SIG-M5 treated with dmso at 0.1 percent for 504 hours (cell line): ENCODE data around the gene NLRP3.
A peak's percentile ranks its signal among the peaks of the same experiment; 100 is the strongest.
"Not testable (repeated sequence)": the region's sequence is repeated elsewhere in the genome, so short reads cannot be mapped to it uniquely, and the experiment has no call there.

Experiments
- DNase-seq: peaks from one replicate; lab custom pipeline; 2025; ENCODE audit not compliant: unreplicated experiment; lab: John Stamatoyannopoulos, UW

The NLRP3 gene

GRCh38 chr1:247415423-247416361 lies at the start of gene NLRP3:
Gene NLRP3 (plus strand): TSS chr1:247416173. CDS start chr1:247418801, 2,628 bp downstream.
- DNase-seq: peak; percentile 97

DNA sequence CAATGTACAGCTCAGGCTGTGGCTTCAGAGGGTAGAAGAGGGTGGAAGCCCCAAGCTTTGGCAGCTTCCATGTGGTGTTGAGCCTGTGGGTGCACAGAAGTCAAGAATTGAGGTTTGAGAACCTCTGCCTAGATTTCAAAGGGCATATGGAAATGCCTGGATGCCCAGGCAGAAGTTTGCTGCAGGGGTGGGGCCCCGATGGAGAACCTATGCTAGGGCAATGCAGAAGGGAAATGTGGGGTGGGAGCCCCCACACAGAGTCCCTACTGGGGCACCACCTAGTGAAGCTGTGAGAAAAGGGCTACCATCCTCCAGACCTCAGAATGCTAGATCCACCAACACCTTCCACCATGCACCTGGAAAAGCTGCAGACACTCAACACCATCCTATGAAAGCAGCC lies 49.6 kb upstream of the NLRP3 start:
- not testable (repeated sequence) for DNase-seq

- DNase-seq: no peak
Observed at GRCh38 chr1:247366926-247367645, 48.9 kb upstream of the NLRP3 start.

DNA sequence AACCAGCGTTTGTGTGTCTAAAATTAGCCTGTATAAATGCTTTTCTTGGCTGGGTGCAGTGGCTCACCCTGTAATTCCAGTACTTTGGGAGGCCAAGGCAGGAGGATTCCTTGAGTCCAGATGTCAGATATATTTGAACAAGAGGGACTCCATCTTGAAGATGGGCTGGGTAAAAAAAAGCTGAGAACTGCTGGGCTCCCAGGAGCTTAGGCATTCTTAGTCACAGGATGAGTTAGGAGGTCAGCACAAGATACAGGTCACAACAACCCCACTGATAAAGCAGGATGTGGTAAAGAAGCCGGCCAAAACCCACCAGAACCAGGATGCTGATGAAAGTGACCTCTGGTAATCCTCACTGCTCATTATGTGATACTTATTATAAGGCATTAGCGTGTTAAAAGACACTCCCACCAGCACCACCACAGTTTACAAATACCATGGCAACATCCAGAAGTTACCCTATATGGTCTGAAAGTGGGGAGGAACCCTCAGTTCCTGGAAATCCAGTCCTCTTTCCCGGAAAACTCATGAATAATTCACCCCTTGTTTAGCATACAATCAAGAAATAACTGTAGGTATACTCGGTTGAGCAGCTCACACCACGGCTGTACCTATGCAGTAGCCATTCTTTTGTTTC lies 48.1 kb upstream of the NLRP3 start:
- no peak for DNase-seq

- DNase-seq: no peak
Observed at GRCh38 chr1:247368490-247369145, 47.4 kb upstream of the NLRP3 start.

- DNase-seq: no peak
Observed at GRCh38 chr1:247370786-247371732, 44.9 kb upstream of the NLRP3 start.

DNA sequence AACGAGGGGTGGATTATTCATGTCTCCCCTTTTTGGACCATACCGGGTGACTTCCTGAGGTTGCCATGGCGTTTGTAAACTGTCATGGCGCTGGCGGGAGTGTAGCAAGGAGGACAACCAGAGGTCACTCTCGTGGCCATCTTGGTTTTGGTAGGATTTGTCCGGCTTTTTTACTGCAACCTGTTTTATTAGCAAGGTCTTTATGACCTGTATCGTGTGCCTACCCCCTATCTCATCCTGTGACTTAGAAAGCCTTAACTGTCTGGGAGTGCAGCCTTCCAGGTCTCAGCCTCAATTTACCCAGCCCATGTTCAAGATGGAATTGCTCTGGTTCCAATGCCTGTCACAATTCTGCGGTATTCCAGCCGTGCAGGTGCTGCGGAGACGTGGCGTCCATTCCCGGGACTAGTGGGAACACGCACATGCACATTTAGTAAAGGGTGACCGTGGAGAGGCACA lies 44.1 kb upstream of the NLRP3 start:
- no peak for DNase-seq

- peak; percentile 55 for DNase-seq
Observed at GRCh38 chr1:247373721-247374141, 42.2 kb upstream of the NLRP3 start.

DNA sequence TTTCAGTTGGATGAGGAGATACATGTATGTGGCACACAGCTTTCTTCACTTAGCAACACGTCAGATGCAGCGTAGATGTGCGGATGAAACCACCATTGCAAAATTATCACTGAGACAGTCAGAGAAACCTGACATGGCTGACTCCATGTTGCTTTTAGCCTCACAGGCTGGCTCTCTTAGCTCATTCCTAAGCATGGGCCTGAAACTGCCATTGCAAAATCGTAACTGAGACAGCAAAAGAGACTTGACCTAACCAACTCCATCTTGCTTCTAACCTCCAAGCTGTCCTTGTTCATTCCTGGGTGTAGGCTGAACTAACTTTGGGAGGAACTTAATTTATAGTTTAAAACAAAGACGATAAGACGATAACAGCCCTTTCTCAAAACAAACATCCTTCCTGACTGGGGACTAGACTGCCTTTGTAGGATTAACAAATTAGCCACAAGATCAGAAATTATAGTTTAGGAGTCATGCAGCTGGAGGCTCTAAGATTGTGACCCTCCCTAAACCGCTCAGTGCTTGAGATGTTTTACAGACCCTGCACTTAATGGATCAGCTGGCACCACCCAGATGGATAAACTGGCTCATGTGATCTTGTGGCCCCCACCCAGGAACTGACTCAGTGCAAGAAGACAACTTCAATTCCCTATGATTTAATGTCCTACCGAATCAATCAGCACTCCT lies 41.2 kb upstream of the NLRP3 start:
- not testable (repeated sequence) for DNase-seq

DNA sequence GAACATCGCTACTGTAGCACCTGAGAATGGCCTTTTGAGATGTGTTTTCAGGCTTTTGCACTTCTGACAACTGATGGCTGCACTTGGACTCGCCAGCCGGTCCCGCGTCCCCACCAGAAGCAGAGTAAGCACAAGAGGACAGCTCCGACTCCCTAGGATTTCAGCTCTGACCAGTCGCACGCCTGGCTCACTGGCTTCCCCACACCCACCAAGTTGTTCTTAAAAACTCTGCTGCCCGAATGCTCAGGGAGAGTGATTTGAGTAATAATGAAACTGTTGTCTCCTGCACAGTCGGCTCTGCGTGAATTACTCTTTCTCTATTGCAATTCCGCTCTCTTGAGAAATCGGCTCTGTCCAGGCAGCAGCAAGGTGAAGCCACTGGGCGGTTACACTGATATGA lies 40.2 kb upstream of the NLRP3 start:
- no peak for DNase-seq

DNA sequence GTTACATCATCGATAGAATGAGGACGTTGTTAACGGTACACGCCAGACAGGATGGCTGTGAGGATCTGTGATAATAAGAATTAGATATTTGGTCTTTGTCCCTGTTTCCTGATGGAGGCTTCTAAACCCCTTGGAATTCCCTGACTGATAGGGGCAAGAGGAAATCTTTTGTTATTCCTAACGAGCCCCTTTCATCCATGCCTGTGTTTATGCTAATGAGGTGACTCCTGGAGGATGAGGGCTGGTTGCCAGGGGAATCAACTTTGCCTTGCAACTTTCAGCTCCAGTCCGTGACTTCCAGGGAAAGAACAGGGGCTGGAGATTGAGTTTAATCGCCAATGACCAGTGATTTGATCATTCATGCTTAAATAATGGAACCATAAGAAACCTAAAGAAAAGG lies 39.3 kb upstream of the NLRP3 start:
- no peak for DNase-seq

DNA sequence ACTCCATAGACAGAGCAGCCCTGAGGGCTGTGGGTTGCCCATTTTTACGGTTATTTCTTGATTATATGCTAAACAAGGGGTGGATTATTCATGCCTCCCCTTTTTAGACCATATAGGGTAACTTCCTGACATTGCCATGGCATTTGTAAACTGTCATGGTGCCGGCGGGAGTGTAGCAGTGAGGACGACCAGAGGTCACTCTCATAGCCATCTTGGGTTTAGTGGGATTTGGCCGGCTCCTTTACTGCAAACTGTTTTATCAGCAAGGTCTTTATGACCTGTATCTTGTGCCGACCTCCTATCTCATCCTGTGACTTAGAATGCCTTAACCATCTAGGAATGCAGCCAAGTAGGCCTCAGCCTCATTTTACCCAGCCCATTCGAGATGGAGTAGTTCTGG lies 38.3 kb upstream of the NLRP3 start:
- DNase-seq: not testable (repeated sequence)

DNA sequence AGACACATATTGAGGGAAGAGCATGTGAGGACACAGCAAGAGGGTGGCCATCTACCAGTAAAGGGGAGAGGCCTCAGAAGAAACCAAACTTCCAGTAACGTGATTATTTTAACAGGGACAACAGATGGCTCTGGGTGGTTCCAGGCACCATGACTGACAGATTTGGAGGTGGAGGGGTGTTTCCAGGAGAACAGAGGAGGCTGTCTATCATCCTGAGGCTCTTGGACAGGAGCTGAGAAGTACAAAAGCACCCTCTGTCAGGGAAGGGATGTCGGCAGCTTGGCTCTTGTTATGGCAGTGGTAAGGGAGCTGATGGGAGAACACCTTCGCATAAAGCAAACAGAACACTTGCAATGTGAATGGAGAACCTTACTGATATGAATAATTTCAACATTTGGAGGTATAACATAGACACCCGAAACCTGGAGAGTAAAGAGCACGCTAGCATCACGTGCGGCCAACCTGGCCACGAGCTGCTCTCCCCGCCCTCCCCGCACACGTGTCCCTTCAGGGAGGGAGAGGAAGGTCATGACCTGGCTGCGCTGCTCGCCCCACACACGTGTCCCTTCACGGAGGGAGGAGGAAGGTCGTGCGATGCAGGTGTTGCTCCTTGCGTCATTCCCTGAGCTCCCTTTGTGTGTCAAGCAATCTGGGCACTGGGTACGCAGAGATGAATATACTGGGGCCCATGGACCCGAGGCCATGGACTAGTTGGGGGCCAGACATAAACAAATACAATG lies 37.5 kb upstream of the NLRP3 start:
- DNase-seq: no peak

GRCh38 chr1:247385283-247385682 lies 30.7 kb upstream of the NLRP3 start:
- no peak for DNase-seq

GRCh38 chr1:247386217-247386616 lies 29.8 kb upstream of the NLRP3 start:
- DNase-seq: no peak

GRCh38 chr1:247386687-247387086 lies 29.3 kb upstream of the NLRP3 start:
- peak; percentile 20 for DNase-seq

DNA sequence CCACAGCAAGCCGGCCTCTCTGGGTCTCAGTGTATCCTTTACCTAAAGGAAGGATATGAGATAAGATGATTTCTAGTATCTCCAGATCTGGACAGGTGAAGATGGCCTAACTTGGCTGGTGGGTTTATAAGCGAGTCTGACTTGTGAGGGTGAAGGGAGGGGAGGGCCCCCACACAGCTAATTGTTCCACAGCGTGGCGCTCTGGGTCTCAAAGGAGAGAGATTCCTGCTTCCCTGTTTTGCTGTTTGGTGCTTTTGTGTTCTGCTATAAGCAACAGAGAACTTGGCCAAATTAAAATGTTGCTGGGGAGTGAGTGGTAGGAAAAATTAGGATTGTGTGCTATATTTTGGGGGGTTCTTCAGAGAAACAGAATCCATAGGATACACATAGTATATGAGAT lies 28.9 kb upstream of the NLRP3 start:
- DNase-seq: no peak

GRCh38 chr1:247387565-247387964 lies 28.4 kb upstream of the NLRP3 start:
- no peak for DNase-seq
